Ureter (tissue), 1 donor: Measurements from ENCODE around the gene COP1. TPM values are rescaled to one million over a fixed set of nuclear protein-coding genes. Genes with fewer than 3 reads are reported as not detected.

ENCODE experiments used
- DNase-seq: peaks from one replicate; pipeline ENCODE4 v3.0.0-alpha.2; 2020; ENCODE audit warnings: low spot score
- total RNA-seq: library from RNA; stranded (reverse); gene quantifications from one replicate; pipeline ENCODE4 v1.2.4, GENCODE V29; 2023
- donor health status: DM: yes; HTN: yes; CAD: no.

The COP1 gene
- total RNA-seq, 1 donor from 2014 or later = 60.6 TPM

GRCh38 chr1:176199707-176200106 lies 7.4 kb downstream of the COP1 start:
- DNase-seq = no peak

DNA sequence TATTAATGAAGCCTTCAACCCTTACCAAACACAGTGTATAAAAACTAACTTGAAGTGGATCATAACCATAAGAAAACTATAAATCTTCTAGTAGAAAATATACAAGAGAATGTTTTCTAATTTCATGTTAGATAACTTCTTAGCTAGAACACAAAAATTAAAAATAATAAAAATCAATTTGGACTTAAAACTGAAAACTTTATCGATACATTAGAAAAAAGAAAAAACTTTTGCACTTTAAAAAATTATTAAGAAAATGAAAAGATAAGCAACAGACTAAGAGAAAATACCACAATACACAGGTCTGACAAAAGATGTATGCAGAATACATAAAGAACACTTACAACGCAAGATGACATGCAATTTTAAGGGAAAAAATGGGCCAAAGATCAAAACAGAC lies 8.7 kb downstream of the COP1 start:
- DNase-seq = no peak

DNA sequence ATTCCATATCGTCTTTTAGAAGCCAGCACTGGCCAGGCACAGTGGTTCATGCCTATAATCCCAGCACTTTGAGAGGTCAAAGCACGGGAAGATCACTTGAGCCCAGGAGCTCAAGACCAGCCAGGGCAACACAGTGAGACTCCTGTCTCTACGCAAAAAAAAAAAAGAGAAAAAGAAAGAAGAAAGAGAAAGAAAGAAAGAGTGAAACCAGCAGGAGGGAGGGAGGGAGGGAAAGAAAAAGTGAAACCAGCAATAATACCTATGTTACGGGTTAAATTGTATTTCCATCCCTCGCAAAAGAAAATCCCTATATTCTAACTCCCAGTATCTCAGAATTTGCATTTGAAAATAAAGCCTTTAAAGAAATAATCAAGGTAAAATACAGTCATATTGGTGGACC lies 10.4 kb downstream of the COP1 start:
- DNase-seq = no peak

DNA sequence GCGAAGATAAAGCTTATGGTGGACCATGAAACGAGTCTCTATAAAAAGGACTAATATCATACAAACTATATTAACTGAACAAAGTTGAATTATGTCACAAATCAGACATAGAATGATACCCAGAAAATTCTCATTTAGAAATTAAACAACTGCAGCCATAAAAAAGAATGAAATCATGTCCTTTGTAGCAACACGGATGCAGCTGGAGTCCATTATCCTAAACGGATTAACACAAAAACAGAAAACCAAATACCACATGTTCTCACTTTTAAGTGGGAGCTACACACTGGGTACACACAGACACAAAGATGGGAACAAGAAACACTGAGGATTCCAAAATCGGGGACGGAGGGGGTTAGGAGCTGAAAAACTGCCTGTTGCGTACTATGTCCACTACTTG lies 11.5 kb downstream of the COP1 start:
- no peak for DNase-seq

- no peak for DNase-seq
Measured at GRCh38 chr1:176193663-176194062, 13.4 kb downstream of the COP1 start.

DNA sequence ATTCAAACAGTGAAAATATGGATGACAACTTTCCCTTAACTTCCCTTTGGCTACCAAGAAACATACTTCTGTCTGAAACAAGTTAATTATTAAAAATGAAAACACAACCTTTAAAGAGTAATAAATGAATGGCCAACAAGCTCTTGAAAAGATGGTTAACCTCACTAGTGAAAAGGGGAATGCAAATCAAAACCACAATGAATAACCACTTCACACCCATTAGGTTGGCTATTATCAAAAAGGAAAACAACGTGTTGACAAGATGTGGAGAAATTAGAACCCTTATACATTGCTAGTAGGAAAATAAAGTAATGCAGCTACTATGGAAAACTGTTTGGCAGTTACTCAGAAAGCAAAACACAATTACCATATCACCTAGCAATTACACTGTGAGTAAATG lies 14.1 kb downstream of the COP1 start:
- no peak for DNase-seq

DNA sequence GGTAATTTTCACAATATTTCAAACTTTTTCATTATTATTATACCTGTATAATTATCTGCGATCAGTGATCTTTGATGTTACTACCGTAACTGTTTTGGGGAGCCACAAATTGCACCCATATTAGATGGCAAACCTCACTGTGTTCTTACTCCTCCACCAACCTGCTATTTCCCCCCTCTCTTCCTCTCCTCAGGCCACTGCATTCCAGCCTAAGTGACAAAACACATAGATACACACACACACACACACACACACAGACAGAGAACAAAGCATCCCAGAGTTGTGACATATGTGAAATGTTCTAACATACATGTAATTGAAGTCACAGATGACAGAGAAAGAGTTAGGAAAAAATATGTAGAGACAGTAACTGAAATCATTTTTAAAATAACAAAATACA lies 18.5 kb downstream of the COP1 start:
- DNase-seq = no peak

- no peak for DNase-seq
Measured at GRCh38 chr1:176187001-176187400, 20.1 kb downstream of the COP1 start.

- no peak for DNase-seq
Measured at GRCh38 chr1:176183618-176184017, 23.5 kb downstream of the COP1 start.

- DNase-seq = no peak
Measured at GRCh38 chr1:176178316-176178715, 28.8 kb downstream of the COP1 start.

DNA sequence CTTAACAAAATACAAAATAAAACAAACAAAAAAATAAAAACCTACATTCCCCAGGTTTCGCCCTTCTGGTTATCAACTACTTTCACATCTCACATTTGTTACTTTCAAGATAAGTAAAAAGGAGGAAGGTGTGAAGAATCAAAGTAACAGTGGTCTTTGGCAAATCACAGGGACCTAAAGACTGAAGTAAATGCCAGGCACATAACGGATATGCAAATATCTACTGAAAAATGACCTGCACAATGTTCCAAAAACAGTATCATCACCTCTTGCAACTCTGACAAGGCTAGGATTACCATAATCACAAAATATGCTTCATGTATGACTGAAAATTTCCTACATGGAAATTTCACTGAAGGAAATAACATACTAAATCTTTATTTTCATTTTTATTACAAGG lies 29.3 kb downstream of the COP1 start:
- DNase-seq = no peak

GRCh38 chr1:176174108-176174507 lies 33.0 kb downstream of the COP1 start:
- DNase-seq = no peak

DNA sequence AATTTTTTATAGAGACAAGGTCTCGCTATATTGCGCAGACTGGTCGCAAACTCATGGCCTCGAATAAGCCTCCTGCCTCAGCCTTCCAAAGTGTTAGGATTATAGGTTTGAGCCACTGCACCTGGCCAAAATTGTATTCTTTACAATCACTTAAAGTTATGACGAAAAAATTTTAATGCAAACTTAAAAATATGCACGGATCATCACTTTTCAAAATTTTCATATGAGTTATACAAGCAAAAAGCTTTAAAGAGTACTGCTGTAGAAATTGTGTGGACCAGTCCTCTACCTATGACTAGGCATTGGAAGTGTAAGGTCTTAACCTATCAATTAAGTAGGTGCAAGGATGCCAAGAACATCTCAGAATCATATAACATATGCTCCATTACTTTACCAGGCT lies 34.9 kb downstream of the COP1 start:
- no peak for DNase-seq

- no peak for DNase-seq
Measured at GRCh38 chr1:176167210-176167609, 39.9 kb downstream of the COP1 start.

DNA sequence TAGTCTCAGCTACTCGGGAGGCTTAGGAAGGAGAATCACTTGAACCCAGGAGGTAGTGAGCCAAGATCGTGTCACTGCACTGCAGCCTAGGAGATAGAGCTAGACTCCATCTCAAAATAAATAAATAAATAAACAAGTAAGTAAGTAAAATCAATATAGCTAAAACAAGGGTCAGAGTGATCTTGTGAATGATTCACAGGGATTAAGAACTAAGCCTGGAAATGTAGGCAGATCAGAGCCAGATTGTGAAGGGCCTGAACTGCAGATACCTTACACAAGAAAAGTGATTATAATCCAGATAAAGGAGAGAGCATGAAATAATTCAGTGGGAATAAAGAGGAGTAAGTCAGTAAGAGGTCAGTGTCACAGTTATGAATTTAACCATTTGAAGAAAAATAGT lies 41.5 kb downstream of the COP1 start:
- DNase-seq = no peak

DNA sequence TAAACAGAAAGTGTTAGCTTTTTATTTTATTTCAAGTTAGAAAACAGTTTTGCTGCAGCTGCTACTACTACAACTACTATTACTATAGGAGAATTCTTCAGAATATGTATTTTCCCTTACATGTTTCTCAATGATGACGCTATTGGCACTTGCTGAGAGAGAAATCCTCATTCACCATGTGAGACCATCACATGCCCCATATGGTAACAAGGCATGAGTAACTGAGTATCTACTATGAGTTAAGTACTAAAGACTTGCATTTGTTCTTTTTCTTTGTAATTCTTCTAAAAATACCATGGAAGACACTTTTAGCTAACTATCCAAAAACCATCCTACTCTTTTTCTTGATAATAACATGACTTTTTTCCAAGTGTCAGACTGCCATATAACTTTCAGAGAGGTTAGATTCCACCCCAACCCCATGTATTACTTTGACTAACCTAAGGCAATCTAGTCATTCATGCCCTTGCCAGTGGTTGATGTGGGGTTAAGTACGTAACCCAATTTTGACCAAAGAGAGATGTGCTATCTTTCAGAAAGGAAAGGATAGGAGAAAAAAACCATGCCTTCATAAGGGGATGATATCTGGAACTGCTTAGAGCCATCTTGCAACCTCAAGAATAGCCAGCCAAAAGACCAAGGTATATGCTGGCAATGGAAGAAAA lies 42.9 kb downstream of the COP1 start:
- no peak for DNase-seq

DNA sequence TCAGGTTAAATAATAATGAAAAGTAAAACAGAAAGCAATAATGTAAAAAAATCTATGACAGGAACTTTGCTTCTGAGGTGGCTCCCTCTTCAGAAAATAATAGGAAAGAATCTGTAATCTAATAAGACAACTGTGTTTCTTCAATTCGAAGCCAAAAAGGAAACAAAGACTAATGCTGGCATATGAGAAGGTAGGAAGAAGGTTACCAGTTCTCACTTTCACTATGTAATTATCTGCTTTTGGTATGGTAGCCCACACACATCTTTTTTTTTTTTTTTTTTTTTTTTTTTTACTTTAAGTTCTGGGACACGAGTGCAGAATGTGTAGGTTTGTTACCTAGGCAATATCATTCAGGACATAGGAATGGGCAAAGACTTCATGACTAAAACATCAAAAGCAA lies 47.1 kb downstream of the COP1 start:
- DNase-seq = no peak

DNA sequence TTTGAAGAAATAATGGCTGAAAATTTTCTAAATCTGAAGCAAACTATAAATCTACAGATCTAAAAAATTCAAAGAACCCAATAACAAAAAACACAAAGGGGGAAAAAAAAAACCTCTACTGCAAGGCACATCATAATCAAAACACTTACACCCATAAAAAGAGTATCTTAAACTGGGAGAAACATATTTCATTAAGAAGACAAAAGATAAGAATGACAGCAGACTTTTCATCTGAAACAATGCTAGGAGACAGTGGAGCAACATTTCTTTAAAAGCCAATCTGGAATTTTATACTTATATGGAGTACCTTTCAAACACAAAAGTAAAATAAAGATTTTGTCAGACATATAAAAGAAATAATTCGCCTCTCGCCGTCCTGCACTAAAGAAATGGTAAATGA lies 49.1 kb downstream of the COP1 start:
- no peak for DNase-seq

DNA sequence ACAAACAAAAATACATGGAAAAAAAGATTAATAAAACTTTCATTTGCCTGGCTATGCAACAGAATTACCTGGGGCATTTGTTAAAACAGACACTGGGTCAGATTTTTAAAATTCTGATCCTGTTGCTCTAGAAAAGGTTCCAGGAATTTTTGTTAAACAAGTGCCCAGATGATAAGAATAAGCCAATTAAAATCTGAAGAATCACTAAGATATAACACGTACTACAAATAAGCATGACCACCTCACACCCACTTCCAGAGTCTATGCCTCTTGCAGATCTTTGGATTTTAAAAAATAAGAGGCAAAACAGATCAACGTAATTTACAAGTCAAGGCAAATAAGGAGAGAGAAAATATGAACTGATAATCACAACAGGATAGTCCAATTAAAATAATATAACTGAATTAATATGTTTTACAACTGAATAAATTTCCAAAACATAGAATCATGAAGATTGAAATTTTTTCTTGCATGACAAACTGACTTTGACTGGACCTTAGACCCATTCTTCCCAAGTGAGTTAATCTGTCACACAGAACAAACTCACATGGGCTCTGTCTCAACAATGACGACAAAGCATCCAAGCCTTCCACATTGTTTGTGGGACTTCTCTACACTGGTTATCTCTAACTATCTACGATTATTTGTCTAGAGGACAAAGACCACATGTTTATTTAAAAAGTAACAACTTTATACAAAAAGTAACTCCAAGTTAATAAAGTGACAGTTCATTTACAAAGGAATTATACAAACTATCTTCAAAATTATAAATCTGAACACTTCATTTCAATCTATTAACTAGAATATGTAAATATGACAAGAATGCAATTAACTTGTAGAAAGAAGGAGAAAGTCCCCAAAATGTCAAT lies 56.9 kb downstream of the COP1 start:
- DNase-seq = no peak

- no peak for DNase-seq
Measured at GRCh38 chr1:176144526-176144925, 62.6 kb downstream of the COP1 start.

DNA sequence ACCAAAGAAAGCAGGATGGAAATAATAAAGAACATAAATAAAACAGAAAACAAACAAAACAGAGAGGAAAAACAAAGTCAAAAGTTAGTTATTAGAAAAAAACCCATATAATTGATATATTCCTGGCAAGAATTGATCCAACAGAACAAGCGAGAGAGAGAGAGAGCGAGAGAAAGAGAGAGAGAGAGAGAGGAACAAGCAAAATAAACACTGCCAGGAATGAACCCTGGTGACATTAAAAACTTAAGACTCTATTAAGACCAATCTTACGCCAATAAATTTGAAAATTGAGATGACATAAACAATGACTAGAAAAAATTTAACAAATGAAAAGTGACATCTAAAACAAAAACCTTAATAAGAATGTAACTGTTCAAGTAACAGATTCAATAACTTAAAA lies 64.1 kb downstream of the COP1 start:
- DNase-seq = no peak

GRCh38 chr1:176141449-176141848 lies 65.6 kb downstream of the COP1 start:
- no peak for DNase-seq

GRCh38 chr1:176136891-176137290 lies 70.2 kb downstream of the COP1 start:
- DNase-seq = no peak

- no peak for DNase-seq
Measured at GRCh38 chr1:176134666-176135065, 72.4 kb downstream of the COP1 start.
